Transverse colon (tissue), 4 donors: Measurements from ENCODE around the gene DHFR.

Experiments
- CTCF ChIP-seq, 5 experiments: fragments of 200-600 bp in 3 of 5; fragments of 450-650 bp in 2 of 5; sonication (generic) in 3 of 5; IDR thresholded peaks; 1 replicate in 2 of 5; 2 replicates in 3 of 5; pipeline ENCODE4 v1.5.1; 2016 to 2017; ENCODE audit warnings: antibody characterized with exemption in 5 of 5, inconsistent platforms in 3 of 5, mild to moderate bottlenecking in 2 of 5, moderate library complexity in 1 of 5
- EP300 ChIP-seq: sonication (generic); formaldehyde crosslinking; IDR thresholded peaks from one replicate; pipeline ENCODE4 v1.6.1; 2017; ENCODE audit warnings: antibody characterized with exemption, low read depth
- POLR2A ChIP-seq: fragments of 450-650 bp; IDR thresholded peaks from one replicate; pipeline ENCODE4 v1.6.1; 2016; ENCODE audit warnings: antibody characterized with exemption, mild to moderate bottlenecking, moderate library complexity
- POLR2AphosphoS5 ChIP-seq, 3 donors: sonication (generic); formaldehyde crosslinking; IDR thresholded peaks; one replicate each; pipeline ENCODE4 v1.6.1; 2016; ENCODE audit warnings: antibody characterized with exemption in 3 of 3

- TF ChIP-seq POLR2AphosphoS5 (IDR thresholded peaks at IDR 0.05) (no peak), CTCF (IDR thresholded peaks at IDR 0.05) (no peak), POLR2A (no peak), EP300 (no peak)
Measured at GRCh38 chr5:80689627-80690026, 34.8 kb upstream of the DHFR start.
